GM12872 (cell line): ENCODE measurements around the gene JARID2.

Experiments
- CTCF ChIP-seq: IDR thresholded peaks from 3 replicates; pipeline ENCODE4 v1.5.1; 2011; ENCODE audit warnings: low read depth, mild to moderate bottlenecking, low read length, moderate library complexity; ENCODE audit not compliant: insufficient read depth

The JARID2 gene

GRCh38 chr6:15269619-15270018, 23.8 kb downstream of the JARID2 start:
- TF ChIP-seq CTCF: no peak

- no peak for TF ChIP-seq CTCF
Observed at GRCh38 chr6:15270402-15270801, 24.5 kb downstream of the JARID2 start.

DNA sequence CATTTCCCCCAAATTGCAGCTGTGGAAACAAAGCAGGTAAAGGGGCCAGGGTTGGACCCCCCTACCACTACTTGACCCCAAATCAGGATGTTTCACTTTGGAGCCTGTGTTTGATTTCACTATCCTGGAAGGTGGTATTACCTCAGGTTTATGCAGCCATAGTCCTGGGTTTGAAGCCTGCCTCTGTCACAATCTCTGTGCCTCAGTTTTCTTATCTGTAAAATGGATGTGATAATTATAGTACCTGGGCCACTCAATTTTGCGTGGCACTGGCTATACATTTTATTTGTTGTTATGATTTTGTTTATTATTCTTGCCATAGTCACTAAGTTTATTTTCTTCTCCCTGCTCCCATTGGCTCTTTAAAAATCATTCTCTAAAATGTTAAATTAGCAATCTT, 26.7 kb downstream of the JARID2 start:
- TF ChIP-seq CTCF: no peak

DNA sequence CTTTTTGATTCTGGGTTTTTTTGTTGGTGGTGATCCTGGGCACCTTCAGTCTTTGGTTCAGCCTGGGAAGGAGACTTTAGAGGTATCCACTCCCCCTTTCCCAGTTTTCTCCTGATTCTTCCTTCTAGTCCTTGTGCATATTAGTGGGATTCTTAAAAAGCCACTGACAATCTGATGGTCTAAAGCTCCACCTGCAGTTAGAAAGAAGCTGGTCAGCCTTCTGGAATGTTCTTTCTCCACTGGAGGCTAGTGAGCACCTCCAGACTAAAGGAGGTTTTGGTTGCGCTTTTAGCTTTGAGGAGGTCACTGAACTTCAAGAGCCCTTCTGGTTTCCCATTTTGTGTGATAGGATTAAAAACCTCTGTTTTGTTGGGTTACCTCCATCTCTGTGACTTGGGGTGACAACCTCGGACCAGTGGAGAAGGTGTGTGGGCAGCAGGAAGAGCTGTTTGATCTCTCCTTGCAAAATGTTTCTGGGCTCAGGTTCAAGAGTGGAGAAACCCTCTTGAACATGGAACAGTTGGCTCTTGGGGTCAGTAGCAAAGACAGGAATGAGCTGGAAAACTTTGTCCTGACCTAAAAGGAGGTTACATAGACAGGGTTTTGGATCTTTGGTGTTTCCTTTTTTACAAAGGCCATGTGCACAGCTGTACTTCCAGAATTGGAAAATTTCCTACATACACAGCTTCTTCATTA, 29.0 kb downstream of the JARID2 start:
- 0 out of 3 replicates have a peak, but pooled peaks have one; percentile 9 for TF ChIP-seq CTCF

DNA sequence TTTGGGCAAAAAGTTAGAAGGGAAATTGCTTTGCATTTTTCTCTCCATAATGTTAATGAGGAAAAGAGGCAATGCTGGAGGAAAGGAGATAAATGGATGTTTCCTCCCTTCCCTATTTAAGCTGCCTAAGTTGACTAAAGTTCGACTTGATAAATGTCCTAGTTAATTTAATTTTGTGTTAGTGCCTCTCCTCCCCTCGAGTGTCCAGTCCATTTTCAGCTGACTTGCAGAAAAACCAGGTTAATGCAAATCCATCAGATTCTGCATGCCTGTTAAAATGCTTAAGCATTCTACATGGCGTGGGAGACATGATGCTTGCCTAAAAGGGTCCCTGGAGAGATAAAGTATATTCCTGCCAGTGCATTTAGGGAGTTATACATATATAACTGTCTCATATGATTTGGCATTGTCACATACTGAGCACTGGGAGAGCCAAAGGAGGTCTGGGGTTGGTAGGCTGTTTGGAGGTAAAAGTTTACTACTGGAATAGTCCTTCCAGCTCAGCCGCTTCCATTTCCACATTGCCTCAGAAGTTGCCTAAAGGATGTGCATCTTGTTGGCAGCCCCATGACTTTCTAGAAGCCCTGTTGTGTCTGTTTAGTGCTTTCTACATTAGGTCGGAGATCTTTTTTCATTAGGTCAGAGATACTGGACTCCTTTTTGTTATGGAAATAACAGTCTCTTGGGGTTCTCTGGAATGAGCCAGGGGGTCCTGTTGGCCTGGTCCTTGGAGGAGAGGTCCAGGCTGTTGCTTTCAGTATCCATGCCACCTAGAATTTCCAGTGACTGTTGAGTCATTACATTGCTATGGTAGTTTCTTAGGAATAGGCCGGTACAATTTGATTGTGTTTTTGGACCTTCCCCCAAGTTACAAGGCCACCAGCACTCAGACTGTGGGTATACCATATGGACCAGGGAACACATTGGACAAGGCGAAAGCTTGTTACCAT, 30.4 kb downstream of the JARID2 start:
- no peak for TF ChIP-seq CTCF

DNA sequence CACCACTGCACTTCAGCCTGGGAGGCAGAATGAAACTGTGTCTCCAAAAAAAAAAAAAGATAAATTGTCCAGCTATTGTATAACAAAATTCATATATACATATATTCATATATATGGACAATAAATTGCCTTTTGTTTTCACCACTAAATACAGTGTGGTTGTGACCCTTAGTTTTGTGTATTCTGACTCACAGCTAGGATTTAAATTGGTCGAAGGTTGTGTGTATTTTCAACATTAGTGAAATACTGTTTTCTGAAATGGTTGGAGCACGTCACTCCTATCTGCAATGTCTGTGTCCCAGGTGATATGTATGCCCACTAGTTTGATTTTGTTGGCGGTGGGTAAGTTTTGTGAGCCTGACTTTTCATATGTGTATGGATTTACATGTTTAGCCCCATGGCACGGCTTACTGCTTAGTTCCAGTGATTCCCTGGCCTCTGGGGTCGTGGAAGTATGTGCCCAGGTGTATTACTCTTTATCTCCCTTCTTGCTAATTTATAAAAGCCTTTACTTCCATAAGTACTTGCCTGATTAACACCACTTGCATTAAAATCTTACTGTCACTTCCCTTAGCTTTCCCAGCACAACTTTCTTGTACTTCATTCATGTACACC, 33.3 kb downstream of the JARID2 start:
- no peak for TF ChIP-seq CTCF

DNA sequence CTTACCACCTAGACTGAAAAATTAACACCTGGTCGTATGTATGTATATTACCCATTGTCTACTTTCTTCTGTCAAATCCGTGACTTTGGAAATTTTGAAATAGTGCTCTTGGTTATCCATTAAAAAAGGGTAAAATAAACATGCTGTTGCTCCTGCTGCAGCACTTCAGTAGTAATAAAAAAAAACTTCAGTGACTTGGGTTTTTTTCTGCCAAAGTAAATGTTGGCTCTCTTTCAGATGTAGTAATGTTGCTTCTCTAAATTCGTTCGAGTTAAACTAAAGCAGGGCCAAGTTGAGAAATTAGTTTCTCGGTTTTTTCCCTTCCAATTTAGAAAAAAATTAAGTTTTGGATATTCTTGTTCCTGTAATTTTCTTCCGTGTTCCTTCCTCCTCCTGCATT, 34.2 kb downstream of the JARID2 start:
- TF ChIP-seq CTCF: no peak
